Stimulated activated CD4-positive, alpha-beta T cell treated with anti-CD3 and anti-CD28 coated beads, TNF-alpha, amount 100 ng/mL, for 48 hours (primary cell): Measurements from ENCODE around the gene VTN.

Experiments used
- DNase-seq, 3 donors: peaks; one replicate each; pipeline ENCODE4 v3.0.0-alpha.2; 2020; ENCODE audit warnings: low read depth in 3 of 3

VTN gene

GRCh38 chr17:28320215-28321061 is 49.7 kb downstream of the VTN start:
- no peak for DNase-seq

- DNase-seq, result no peak
Measured at GRCh38 chr17:28319598-28319935, 50.5 kb downstream of the VTN start.

- peak; percentile 91 to 95 (median 93) for DNase-seq
Measured at GRCh38 chr17:28318759-28319597, 51.1 kb downstream of the VTN start, which contains the start of gene TMEM97. Gene TMEM97 (plus strand): TSS chr17:28319200. CDS start chr17:28319240, 40 bp downstream.

- no peak for DNase-seq
Measured at GRCh38 chr17:28317966-28318758, 51.9 kb downstream of the VTN start.
